Measurements from ENCODE around the gene ISM1. TPM values are rescaled to one million over a fixed set of nuclear protein-coding genes. Genes with fewer than 3 reads are reported as not detected.

Gene ISM1
- total and polyA plus RNA-seq, 2 of the 13 experiments (the other 11 are each of a cell fraction or from before 2014, with no cell fraction given) = 0.40 to 1.4 TPM

GRCh38 chr20:13325033-13325432 is 104.0 kb downstream of the ISM1 start (continued):
- TF ChIP-seq NFE2 (CRISPR knock-in tag; IDR thresholded peaks at IDR 0.05) (no peak), ZFYVE20 (CRISPR knock-in tag; IDR thresholded peaks at IDR 0.05; ENCODE audit: borderline replicate concordance, low read depth) (no peak), HOXA3 (CRISPR knock-in tag; IDR thresholded peaks at IDR 0.05) (no peak), SMC3 (IDR thresholded peaks at IDR 0.05; ENCODE audit: low read length) (peak; percentile 100), EZH2 (conservative IDR thresholded peaks at IDR 0.05; ENCODE audit: low read depth, low read length) (no peak), ZBTB42 (CRISPR knock-in tag; IDR thresholded peaks at IDR 0.05) (no peak), BRF2 (CRISPR knock-in tag; IDR thresholded peaks at IDR 0.05) (0 out of 2 replicates have a peak, but pooled peaks have one; percentile 9), REXO4 (CRISPR knock-in tag; IDR thresholded peaks at IDR 0.05; ENCODE audit: borderline replicate concordance) (no peak), AFF4 (CRISPR knock-in tag; IDR thresholded peaks at IDR 0.05) (no peak), MLLT10 (CRISPR knock-in tag; IDR thresholded peaks at IDR 0.05) (no peak), ZNF7 (CRISPR knock-in tag; IDR thresholded peaks at IDR 0.05) (peak; percentile 24; the same call in 1 of the 2 replicates), ELK4 (CRISPR knock-in tag; IDR thresholded peaks at IDR 0.05; ENCODE audit: borderline replicate concordance) (no peak), ZNF781 (CRISPR knock-in tag; IDR thresholded peaks at IDR 0.05; ENCODE audit: borderline replicate concordance, not compliant biosample characterization) (peak; percentile 49), SMAD1 (CRISPR knock-in tag; IDR thresholded peaks at IDR 0.05; ENCODE audit: borderline replicate concordance, low read depth) (no peak), ZNF709 (CRISPR knock-in tag; IDR thresholded peaks at IDR 0.05) (no peak), ZXDC (CRISPR knock-in tag; IDR thresholded peaks at IDR 0.05) (no peak), ARID3A (IDR thresholded peaks at IDR 0.05; ENCODE audit: low read depth, low read length) (peak; percentile 59; the same call in 1 of the 2 replicates), KMT2A (CRISPR knock-in tag; IDR thresholded peaks at IDR 0.05) (peak; percentile 50; the same call in 1 of the 2 replicates), ZNF556 (CRISPR knock-in tag; IDR thresholded peaks at IDR 0.05; ENCODE audit: borderline replicate concordance) (no peak), TBL1XR1 (IDR thresholded peaks at IDR 0.05; ENCODE audit: borderline replicate concordance, low read length, partially characterized antibody) (no peak)

All from HepG2 (cell line).